ENCODE results near the gene WDR36.
A peak's percentile ranks its signal among the peaks of the same experiment; 100 is the strongest.

GRCh38 chr5:111158105-111158744, 66.1 kb downstream of the WDR36 start:
- peak; percentile 99 for TF ChIP-seq CTCF (conservative IDR thresholded peaks at IDR 0.05; ENCODE audit: low read depth in 2 of 2)
- TF ChIP-seq POLR2AphosphoS5 (IDR thresholded peaks at IDR 0.05; ENCODE audit: low read depth), result no peak
- no peak for TF ChIP-seq EZH2 (IDR thresholded peaks at IDR 0.05; ENCODE audit: low read depth, unreplicated experiment)
- TF ChIP-seq ETS1 (IDR thresholded peaks at IDR 0.05), result no peak
- no peak for TF ChIP-seq REST (IDR thresholded peaks at IDR 0.05; ENCODE audit: unreplicated experiment)
- no peak for TF ChIP-seq JUNB (IDR thresholded peaks at IDR 0.05; ENCODE audit: unreplicated experiment)
- no peak for TF ChIP-seq ZNF331 (CRISPR knock-in tag; IDR thresholded peaks at IDR 0.05; ENCODE audit: low read depth)
- TF ChIP-seq CREB1 (CRISPR knock-in tag; IDR thresholded peaks at IDR 0.05; ENCODE audit: low read depth), result no peak

All from GM23338 (cell line).